Prostate gland (tissue), 2 donors: ENCODE results near the gene LRRC14B.
"Not testable (repeated sequence)": the region's sequence is repeated elsewhere in the genome, so short reads cannot be mapped to it uniquely, and the experiment has no call there.

Experiments
- POLR2AphosphoS5 ChIP-seq: sonication (generic); formaldehyde crosslinking; IDR thresholded peaks from one replicate; pipeline ENCODE4 v1.6.1; 2017; ENCODE audit warnings: antibody characterized with exemption
- TF ChIP-seq, protein P1 (sequence below), 4 experiments: fragments of 200-600 bp in 2 of 4; fragments of 450-650 bp in 2 of 4; sonication (generic) in 2 of 4; IDR thresholded peaks; 1 replicate in 3 of 4; 2 replicates in 1 of 4; pipeline ENCODE4 v1.5.1; 2016 to 2019; ENCODE audit warnings: antibody characterized with exemption in 4 of 4, mild to moderate bottlenecking in 2 of 4, moderate library complexity in 2 of 4

DNA sequence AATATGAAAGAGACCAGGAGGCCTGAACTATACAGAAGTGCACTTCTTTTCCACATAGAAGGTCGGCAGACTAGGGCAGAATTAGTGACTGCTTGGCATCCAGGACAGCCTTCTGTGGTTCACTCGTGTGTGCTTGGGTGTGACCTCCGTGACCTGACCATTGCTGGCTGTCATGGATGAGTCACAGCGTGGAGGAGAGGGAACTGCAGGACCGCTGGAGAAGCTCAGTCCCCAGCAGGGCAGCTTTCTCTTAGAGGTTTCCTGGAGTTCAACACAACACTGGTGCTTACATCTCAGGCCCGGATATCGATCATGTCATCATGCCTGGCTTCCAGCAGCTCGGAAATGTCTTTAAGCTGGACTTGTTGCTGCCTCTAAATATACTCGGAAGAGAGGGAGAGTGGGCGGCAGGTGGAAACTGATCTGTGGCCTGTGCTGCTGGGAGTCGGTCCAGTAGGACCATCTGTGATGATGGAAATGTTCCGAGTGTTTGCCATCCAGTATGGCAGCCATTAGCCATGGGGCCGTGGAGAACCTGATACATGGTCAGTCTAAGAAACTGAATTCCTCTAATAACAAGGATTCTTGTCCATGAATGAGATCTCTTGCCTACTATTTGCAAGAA is 49.9 kb downstream of the LRRC14B start:
- TF ChIP-seq, protein P1, sequence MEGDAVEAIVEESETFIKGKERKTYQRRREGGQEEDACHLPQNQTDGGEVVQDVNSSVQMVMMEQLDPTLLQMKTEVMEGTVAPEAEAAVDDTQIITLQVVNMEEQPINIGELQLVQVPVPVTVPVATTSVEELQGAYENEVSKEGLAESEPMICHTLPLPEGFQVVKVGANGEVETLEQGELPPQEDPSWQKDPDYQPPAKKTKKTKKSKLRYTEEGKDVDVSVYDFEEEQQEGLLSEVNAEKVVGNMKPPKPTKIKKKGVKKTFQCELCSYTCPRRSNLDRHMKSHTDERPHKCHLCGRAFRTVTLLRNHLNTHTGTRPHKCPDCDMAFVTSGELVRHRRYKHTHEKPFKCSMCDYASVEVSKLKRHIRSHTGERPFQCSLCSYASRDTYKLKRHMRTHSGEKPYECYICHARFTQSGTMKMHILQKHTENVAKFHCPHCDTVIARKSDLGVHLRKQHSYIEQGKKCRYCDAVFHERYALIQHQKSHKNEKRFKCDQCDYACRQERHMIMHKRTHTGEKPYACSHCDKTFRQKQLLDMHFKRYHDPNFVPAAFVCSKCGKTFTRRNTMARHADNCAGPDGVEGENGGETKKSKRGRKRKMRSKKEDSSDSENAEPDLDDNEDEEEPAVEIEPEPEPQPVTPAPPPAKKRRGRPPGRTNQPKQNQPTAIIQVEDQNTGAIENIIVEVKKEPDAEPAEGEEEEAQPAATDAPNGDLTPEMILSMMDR (IDR thresholded peaks at IDR 0.05) = not testable (repeated sequence)
- not testable (repeated sequence) for TF ChIP-seq POLR2AphosphoS5
